Measurements from ENCODE around the gene ECHS1.

ECHS1 gene

DNA sequence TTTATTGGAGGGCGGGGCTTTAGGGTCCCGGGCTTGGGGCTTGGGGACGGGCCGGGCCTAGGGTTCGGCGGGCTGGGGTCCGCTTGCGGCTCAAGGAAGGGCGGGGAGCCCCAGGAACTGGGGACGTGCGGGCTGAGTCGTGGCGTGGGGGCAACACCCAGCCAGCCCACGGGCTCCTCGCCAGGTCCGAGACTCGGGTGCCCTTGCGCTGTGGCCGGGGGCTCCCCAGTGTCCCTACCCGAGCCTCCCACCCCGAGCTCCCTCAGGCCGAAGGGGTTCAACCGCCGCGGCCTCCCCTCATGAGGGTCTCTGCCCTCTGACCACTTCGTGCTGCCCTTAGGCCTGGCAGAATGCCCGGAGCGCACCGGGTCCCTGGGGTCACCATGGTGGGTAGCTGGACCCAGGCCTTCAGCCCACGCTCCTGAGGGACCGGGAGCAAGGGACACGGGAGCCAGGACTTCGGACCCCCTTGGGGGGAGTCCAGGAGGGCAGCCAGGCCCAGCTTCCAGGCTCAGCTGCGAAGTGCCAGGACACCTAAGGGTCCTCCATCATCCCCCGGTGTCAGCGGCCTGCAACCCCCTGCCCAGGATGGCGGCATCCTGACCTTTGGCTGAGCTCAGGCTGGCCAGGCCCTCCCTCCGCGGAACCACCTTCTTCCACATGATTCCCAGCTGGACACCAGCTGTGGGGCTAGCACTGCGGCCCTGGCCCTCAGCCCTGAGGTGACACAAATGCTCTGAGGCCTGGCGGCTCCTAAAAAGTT is 14.8 kb downstream of the ECHS1 start:
- no peak for DNase-seq (ENCODE audit: low read depth)

DNA sequence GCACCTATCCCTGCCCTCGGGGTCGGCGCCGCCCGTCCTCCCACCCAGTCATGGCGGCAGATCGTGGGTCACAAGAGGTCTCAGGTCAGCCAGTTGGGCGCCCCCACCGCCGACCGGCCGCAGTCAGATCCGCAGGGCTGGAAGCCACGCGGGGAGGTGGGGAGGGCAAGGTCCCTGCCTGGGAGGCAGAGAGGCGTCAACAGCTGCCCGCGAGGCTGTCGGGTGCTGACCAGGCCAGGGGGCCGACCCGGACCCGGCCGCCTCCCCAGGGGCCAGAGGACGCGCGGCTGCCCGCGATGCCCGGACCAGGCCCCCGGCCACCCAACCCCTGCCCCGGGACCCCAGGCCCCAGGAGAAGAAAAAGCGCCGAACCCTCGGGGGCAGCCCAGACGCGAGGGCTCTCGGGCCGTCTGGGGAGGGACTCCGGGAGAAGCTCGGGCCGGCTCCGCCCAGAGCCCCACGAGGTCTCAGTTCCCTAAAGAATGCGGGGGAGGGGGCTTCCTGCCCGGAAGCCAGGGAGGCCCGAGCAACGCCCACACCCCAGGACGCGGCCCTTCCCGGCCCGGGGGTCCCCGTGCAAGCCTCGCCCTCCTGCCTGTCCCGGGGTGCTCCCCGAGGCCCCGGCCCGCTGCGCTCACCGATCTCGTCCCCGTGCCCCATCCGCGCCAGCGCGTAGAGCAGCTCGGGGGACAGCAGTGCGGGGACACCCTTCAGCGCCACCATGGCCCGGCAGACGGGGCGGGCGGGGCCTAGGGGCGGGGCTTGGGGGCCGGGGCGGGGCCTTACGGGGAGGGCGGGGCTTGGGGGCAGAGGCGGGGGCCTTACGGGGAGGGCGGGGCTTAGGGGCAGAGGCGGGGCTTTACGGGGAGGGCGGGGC is 15.6 kb downstream of the ECHS1 start, which contains the start of gene FUOM:
TSS of gene FUOM (minus strand) at position 735 of the 877 bp plus-strand sequence. CDS start at position 723, 12 bp downstream.
- peak; percentile 66 for DNase-seq (ENCODE audit: low read depth)

DNA sequence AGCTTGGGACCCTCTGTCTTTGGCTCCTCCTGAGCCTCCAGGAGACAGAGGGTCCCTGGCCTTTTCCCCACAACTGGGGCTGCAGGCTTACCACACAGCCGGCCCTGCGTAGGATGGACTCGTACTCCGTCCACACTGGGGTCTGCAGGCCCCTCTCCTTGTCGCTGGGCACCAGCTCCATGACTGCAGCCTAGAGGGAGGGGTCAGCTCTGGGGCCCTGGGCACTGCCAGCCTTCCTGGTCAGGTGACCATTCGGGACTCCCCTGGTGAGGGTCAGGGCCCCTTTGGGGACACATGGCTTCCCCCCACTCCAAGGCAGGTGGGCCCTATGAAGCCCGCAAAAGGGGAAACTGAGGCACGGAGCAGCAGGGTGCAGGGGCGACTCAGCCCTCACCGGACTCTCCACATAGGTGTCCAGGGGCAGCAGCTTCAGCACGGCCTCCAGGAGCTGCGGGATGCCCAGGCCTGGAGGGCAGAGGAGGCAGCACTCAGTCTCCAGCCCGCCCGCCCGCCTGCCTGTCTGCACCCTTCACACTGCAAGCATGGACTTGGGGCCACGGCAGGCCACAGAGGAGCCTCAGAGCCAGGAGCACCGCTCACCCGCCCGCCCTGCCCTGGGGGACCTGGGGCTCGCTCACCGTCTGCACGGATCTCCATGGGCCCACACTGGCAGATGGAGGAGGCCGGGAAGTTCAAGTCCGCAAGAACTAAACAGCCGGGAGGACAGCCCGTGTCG is 16.4 kb downstream of the ECHS1 start:
- DNase-seq (ENCODE audit: low read depth), result no peak

DNA sequence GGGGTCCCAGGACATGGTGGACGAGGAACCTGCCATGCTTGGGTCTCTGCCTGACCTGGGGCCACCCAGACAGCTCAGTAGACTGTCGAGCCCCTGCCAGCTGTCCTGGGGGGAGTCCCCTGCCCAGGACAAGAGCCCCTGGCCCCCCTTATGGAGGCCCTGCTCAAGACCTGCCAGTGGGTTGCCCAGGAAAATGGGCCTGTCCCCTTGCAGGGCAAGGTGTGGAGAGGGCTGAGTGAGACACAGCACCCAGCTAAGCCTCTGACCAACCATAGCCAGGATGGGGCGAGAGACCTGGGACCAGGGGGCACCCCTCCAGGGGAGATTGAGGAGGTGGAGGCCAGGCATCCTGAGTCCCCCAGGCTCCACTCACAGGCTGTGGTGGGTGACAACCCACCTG is 17.2 kb downstream of the ECHS1 start:
- DNase-seq (ENCODE audit: low read depth), result no peak

DNA sequence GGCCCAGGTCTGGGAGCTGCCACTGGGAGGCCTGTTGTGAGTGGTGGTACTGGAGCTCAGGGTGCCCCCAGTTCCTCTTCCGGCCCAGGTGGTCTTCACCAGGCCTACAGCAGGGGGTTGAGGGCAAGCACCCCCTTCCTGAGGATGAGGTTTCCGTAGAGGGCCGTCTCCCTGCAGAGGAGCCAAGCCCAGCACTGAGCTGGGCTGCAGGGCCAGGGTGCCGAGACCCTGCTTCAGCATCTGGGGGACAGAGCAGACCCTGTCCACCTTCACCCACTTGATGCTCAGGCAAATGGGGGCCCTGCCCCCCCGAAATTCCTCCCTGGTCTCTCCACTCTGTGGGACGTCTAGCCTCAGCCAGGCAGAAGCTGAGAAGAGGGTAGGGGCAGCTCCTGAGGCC is 17.9 kb downstream of the ECHS1 start:
- DNase-seq (ENCODE audit: low read depth), result no peak

DNA sequence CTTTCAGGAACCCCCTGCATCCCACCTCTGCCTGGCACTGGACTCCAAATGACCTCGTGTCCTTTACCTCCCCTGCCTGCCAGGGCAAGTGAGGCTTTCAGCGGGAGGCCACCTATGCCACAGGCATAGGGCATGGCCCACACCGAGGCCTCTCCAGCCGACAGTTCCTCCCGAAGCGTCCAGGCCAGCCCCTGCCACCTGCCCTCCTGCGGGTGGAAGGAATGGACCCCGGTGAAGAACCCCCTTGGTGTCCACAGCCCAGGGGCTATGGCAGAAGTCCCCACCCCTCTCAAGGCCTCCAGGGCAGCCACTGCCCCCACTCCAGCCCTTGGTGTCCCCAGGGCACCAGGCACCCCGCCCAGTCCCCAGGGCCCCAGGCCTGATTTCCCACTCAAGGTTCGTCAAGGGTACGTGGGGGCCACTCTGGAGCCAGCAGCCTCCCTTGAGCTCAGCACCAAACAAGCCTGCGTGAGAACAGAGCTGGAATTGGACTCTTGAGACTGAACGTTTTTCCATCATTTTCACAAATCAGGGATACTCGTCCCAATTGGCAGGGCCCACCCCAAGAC is 18.4 kb downstream of the ECHS1 start:
- no peak for DNase-seq (ENCODE audit: low read depth)

DNA sequence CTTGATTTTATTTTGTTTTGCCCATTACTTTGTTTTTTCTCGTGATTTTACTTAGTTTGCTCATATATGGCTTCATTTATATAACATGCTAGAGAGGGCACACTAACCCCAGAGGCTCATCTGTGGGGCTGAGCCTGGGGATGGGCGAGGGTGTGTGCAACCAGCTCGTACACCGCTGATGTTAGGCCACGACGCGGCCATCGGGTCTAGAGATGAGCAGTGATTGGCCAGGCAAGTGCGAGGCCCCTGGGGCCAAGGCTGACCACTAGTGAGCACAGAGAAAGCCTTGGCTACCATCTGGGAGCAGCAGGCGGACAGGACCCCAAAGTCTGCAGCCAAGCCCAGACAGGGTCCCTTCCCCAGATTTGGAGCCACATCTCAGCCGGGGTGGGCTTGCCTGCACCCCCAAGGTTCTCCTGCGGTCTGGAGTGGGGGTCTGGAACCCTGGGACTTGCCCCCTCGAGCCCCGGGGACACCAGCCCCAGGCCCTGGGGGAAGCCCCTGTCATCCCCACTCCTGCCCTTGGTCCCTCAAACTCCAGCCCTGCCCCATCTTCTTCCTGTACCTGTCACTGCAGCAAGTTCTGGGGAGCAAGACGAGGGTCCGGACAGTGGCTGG is 19.1 kb downstream of the ECHS1 start:
- no peak for DNase-seq (ENCODE audit: low read depth)

DNA sequence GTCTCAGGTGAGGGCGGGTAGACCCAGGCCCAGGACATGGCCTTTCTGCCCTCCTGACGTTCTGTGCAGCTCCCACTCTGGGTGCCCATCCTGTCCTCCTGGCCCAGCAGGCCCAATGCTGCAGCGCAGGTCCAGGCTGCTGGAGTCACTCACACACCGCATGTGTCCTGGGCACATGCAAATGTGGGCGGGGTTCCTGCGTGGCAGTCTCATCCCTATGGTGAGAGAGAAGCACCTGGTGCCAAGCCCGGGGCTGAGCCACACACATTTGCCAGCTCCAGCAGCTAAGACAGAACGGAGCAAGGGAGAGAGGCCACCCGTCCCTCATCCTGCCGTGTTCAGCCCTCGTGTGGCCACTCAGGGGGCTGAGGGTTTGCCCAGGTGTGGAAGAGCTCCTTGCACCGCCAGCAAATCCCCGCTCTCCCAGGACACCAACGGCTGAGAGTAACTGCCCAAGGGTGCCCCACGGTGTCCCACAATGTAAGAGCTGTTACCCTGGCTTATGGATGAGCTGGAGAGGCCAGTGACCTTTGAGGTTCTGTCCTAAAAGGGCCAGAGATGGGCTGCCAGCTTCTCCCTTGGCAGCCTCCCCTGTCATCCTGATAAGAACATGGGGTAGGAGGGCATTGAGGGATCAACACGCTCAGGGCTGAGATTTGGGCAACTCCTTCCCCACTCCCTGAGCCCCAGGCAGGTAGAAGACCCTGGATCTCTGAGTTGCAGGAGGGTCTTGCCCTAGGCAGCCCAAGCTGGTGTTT is 19.8 kb downstream of the ECHS1 start:
- no peak for DNase-seq (ENCODE audit: low read depth)

DNA sequence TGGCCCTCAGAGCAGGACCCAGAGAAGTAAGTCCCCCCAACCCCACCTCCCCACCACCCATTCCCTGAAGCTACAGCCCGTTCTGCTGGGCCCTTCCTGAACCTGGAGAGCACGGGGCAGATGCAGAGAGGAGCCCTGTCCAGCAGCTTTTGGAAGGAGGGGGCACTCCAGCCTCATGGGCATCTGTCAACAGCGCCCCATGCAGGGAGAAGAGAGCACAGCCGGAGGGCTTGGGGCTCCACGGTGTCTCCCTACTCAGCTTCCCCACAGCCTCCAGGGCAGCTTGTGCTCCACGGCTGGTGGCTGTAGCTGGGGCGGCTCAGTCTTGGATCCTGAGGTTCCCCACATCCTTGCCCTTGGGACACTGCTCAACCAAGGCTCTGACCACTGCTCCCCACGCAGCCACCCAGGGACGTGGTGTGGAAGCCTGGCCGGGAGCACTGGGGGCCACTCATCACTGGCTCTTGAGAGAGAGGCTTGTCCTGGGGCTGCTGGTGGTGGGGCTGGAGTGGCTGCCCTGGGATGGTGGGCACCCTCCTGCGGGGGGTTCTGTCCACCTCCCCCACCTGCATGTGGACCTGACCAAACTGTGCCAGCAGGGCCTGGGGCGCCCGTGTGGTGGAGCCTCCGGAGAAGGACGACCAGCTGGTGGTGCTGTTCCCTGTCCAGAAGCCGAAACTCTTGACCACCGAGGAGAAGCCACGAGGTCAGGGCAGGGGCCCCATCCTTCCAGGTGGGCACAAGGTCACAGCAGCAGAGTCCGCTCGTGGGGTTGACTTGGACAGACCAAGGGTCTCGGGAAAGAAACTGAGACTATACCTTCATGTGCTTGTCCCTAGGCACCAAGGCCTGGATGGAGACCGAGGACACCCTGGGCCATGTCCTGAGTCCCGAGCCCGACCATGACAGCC is 21.5 kb downstream of the ECHS1 start:
- no peak for DNase-seq (ENCODE audit: low read depth)

DNA sequence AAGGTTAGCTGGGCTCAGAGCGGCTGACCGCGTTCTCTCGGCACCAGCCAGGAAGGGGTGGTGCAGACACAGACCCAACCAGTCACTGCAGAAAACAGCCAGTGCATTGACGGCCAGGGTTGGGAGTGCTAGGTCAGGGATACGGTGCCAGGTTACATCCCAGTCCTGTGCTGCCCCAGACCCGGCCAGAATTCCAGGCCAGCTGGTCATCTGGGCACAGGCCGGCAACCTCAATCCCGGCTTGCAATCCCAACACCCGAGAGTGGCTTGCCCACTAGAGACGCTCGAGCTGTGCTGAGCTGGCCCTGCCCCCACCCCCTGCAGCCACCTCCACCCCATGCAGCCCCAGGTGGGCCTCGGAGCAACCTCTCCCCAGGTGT is 22.2 kb downstream of the ECHS1 start:
- no peak for DNase-seq (ENCODE audit: low read depth)

DNA sequence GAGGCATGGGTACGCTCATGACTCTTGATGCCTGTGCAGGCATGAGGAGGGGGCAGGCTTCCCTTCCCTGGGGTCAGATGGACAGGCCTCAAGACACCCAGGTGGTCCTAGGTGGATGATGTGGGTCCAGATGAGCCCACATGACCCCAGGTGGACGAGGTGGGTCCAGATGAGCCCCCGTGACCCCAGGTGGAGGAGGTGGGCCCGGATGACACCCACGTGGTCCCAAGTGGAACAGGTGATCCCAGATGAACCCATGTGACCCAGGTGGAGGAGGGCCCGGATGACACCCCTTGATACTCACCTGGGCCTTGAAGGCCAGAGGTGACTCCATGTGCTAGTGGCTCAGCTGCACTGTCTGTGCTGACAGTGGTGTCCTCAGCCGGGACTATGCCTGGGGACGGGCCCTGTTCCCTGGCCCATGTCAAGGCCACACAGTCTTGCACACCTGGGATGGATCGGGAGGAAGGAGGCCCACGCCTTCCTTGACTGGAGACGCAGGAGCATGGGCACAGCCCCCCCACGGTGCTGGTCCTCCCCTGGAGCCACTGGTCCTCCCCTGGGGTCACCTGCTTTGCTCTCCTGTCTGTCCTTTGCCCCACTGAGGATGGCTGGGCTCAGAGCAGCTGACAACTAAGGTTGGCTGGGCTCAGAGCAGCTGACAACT is 22.7 kb downstream of the ECHS1 start:
- DNase-seq (ENCODE audit: low read depth), result no peak

DNA sequence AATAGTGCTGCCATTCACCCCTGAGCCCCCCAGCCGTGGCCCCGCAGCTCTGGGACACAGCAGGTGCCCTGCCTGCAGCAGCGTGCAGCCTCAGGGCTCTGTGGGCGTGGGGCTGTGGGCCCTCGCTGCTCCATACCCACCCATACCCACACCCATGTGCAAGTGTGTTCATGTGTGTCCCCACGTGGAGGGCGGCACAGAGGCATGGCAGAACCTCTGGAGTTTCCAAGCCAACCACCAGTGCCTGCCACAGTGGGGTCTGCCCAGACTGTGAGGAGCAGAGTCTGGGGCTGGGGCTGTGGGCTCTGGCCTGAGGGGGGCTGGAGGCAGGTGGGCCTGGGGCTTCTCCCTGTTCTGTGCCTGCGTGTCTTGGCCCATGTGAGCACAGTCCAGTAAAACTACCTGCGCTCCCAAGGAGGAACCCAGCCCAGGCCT is 23.6 kb downstream of the ECHS1 start:
- no peak for DNase-seq (ENCODE audit: low read depth)

DNA sequence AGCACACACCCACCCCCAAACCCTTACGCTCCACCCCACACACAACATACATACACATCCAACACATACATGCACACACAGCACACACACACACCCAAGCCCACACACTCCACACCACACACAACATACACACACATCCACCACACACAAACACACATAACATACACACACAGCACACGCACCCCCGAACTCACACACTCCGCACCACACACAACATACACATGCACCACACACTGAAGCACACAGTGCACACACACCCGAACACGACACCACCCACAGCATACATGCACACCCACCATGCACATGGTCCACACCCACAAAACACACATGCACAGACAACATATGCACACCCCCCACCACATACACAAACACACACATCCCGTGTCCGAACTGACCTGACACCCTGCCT is 24.0 kb downstream of the ECHS1 start:
- DNase-seq (ENCODE audit: low read depth), result no peak

DNA sequence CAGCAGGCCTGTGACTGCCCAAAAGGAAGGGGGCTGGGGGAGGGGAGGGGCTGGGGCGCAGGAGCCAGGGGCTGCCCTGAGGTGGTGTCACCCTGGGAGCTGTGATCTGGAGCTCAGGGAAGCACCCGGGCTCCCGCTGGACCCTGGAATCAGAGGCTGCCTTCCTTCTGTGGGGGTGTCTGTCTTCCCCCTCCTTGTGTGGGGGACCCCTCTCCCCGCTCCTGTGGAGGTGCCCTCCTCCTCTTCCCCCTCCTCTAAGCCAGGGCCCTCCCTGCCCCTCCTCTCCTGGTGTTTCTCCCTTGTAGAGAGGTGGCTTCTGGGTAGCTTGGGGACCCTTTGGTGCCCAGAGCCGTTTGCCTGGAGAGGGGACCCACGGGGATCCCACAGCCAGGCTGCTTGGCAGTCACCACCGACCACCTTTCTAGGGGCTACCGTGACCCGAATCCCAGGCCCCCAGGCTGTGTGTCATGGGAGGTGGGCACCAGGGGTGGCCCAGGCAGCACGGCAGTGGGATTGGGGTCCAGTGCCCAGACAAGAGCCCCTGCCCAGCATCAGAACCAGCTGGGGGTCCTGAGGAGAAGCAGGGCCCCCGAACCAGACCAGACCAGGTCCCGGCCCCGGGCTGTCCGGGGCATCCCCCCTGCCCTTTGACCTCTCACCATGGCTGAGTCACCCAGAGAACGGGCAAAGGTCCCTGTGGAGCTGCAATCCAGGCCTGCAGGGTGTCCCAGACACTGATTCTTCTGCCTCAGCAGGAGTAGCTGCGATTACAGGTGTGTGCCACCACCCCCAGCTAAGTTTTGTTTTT is 25.2 kb downstream of the ECHS1 start:
- DNase-seq (ENCODE audit: low read depth), result no peak

DNA sequence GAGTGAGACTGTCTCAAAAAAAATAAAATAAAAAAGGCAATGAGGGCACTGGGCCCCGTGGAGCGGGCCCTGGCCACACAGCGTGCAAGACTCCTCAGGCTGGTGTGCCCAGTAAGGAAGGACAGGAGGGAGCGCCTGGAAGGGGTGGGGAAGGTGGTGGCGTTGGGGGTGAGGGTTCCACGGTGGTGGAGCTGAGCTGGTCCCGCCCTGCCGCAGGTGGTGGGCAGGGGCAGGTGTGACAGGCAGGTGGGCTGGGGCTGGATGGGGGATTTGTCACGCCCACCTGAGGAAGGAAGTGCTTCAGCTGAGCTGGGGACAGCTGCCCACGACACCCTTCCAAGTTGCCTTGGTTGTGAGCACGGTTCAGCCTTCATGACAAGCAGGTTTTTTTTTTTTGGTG is 26.7 kb downstream of the ECHS1 start:
- DNase-seq (ENCODE audit: low read depth), result no peak

DNA sequence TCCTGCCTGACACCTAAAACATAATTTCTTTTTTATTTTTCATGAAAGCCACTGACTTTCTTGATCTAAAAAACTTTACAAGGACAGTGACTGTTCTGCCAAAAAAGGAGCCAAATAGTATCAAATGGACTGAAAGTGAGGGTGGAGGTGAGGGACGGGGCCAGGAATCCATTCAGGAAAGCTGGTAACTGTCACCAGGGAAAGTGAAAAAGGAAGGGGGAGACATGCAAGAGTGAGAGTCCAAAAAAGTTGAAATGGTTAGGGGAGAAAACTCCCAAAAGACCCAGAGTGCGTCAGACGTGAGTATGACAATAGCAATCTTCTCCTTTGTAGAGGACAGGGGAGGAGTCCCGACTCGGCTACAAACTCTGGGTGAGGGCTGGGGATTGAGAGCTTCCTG is 28.9 kb downstream of the ECHS1 start:
- no peak for DNase-seq (ENCODE audit: low read depth)

DNA sequence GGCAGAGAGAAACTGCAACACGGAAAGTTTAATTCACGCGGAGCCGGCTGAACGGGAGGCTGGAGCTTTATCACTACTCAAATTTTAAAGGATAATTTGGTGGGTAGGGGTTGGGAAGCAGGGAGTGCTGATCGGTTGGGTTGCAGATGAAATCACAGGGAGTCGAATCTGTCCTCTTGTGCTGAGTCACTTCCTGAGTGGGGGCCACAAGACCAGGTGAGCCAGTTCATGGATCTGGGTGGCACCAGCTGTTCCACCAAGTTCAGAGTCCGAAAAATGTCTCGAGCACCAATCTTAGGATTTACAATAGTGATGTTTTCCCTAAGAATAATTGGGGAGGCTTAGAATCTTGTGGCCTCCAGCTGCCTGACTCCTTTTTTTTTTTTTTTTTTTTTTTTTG is 29.6 kb downstream of the ECHS1 start:
- no peak for DNase-seq (ENCODE audit: low read depth)

DNA sequence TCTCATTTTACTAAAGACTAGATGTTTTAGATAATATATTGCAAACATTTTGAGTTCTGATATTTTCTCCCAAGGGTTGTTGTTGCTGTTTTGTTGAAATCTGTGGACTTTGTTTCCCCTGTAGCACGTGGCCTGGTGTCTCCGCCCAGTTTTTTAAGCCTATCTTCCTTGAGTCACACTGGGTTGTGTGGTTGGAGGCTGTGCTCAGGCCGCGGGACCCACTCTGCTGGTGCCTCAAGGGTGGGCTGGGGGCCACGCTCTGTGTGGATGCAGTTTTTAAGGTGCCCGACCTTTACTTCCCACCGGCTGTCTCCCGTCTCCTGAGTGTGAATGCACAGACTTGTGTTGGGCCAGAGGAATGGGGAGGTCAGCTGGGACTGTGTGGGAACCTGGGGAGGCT is 30.2 kb downstream of the ECHS1 start:
- DNase-seq (ENCODE audit: low read depth), result no peak

DNA sequence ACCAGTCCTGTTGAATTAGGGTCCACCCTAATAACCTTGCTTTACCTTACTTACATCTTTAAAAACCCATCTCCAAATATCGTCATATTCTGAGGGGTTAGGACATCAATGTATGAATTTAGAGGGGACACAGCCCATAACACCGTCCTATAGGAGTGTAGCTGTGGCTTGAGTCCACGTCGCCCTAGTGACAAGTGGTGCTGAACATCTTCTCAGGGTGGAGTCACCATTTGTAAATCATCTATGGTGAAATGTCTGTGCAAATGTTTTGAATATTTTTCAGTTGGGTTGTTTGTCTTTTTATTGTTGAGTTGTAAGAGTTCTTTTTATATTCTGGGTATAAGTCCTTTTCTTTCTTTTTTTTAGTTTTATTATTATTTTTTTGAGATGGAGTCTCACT is 31.2 kb downstream of the ECHS1 start:
- DNase-seq (ENCODE audit: low read depth), result no peak
